ENCODE data around the gene C1QL4.

DNA sequence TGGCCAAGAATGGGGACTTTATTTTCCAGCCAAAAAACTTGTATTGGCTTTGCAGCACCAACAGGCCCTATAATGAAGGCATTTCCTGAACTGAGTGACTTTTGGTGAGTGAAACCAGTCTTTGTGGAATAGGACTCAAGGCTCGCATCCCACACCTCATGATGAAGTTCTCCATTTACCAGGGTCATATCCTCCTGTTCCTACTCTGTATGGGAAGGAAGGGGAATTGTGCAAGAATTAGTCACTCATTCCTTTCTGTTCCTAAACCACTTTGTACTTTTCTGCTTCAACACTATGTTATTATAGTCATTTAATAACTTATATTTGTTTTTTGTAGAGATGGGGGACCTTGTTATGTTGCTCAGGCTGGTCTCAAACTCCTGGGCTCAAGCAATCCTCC lies 28.0 kb upstream of the C1QL4 start:
- TF ChIP-seq, protein P1, sequence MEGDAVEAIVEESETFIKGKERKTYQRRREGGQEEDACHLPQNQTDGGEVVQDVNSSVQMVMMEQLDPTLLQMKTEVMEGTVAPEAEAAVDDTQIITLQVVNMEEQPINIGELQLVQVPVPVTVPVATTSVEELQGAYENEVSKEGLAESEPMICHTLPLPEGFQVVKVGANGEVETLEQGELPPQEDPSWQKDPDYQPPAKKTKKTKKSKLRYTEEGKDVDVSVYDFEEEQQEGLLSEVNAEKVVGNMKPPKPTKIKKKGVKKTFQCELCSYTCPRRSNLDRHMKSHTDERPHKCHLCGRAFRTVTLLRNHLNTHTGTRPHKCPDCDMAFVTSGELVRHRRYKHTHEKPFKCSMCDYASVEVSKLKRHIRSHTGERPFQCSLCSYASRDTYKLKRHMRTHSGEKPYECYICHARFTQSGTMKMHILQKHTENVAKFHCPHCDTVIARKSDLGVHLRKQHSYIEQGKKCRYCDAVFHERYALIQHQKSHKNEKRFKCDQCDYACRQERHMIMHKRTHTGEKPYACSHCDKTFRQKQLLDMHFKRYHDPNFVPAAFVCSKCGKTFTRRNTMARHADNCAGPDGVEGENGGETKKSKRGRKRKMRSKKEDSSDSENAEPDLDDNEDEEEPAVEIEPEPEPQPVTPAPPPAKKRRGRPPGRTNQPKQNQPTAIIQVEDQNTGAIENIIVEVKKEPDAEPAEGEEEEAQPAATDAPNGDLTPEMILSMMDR (IDR thresholded peaks at IDR 0.05; ENCODE audit: borderline replicate concordance, extremely low read depth, low read length, poor library complexity, severe bottlenecking): no peak
- TF ChIP-seq EZH2 (IDR thresholded peaks at IDR 0.05; ENCODE audit: borderline replicate concordance, low read depth, low read length, severe bottlenecking): no peak
